ENCODE measurements around the gene LRCH1. TPM values are rescaled to one million over a fixed set of nuclear protein-coding genes. Genes with fewer than 3 reads are reported as not detected.

LRCH1 gene
- total RNA-seq, 1 experiment from 2014 or later = 11.8 TPM

DNA sequence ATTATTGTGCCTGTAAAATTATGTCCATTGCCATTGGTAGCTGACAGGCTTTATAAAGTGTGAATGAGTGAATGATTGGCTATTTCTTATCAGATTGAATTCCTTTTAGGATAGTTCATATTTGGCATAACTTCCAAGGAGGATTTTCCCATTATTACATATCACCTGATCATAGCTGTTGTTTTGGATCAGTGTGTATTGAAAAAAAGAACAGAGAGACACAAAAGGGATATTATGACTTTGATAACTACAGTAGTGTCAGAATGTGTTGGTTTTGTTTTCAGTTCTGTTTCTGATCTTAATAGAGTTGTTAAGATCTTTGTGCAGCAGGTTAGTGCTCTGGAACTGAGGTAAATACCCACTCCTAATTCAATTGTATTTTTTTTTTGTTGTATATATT, 103.8 kb downstream of the LRCH1 start (continued):
- TF ChIP-seq, protein P1, sequence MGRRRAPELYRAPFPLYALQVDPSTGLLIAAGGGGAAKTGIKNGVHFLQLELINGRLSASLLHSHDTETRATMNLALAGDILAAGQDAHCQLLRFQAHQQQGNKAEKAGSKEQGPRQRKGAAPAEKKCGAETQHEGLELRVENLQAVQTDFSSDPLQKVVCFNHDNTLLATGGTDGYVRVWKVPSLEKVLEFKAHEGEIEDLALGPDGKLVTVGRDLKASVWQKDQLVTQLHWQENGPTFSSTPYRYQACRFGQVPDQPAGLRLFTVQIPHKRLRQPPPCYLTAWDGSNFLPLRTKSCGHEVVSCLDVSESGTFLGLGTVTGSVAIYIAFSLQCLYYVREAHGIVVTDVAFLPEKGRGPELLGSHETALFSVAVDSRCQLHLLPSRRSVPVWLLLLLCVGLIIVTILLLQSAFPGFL (CRISPR knock-in tag; IDR thresholded peaks at IDR 0.05; ENCODE audit: borderline replicate concordance) = no peak

DNA sequence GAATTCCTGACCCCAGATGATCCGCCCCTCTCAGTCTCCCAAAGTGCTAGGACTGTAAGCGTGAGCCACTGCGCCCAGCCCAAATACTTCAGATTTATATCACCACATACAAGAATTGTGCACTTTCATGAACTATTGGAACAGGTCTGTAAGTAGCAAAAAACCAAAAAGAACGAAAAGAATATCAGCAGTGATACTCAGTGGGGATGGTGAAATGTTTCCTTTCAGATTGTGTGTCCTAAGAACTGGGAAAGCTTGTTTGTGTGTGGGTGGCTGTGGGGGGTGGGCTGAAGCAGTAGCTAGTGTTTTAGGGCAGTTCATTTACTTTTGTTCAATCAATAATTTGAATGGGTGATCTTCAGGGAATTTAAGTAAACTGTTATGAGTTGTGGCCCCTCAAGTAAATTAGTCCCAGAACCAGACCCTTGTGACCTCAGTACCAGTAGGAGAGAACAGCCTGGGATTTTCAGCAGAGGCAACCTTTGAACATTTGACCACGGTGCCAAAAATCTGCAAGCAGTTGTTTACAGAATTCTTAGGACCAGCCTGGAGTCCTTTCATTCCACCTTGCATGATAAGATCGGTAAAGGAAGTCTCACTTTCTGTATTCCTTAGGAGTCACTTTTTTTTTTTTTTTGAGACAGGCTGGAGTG, 106.6 kb downstream of the LRCH1 start:
- Mint-ChIP-seq H3K4me3 (no peak overlapping the region), H3K36me3 (no peaks in the 10 kb centered on the region), H3K9me3 (no peaks in the 10 kb centered on the region), H3K27me3 (ENCODE audit: low read depth) (no peaks in the 10 kb centered on the region), H3K4me1 (peaks cover 49% of the 10 kb centered on the region), H3K27ac (no peak overlapping the region)
- TF ChIP-seq FOXJ3 (CRISPR knock-in tag; IDR thresholded peaks at IDR 0.05; ENCODE audit: borderline replicate concordance) (no peak), CREB1 (CRISPR knock-in tag; IDR thresholded peaks at IDR 0.05) (no peak), ZNF671 (CRISPR knock-in tag; IDR thresholded peaks at IDR 0.05) (no peak), ATF1 (CRISPR knock-in tag; IDR thresholded peaks at IDR 0.05) (no peak), ZNF416 (CRISPR knock-in tag; IDR thresholded peaks at IDR 0.05) (no peak), CBFB (CRISPR knock-in tag; IDR thresholded peaks at IDR 0.05; ENCODE audit: low read depth) (no peak), ZNF121 (CRISPR knock-in tag; IDR thresholded peaks at IDR 0.05) (no peak), SOX15 (CRISPR knock-in tag; IDR thresholded peaks at IDR 0.05) (no peak), KAT7 (CRISPR knock-in tag; IDR thresholded peaks at IDR 0.05; ENCODE audit: borderline replicate concordance) (no peak)
- TF ChIP-seq, protein P2, sequence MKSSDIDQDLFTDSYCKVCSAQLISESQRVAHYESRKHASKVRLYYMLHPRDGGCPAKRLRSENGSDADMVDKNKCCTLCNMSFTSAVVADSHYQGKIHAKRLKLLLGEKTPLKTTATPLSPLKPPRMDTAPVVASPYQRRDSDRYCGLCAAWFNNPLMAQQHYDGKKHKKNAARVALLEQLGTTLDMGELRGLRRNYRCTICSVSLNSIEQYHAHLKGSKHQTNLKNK (CRISPR knock-in tag; IDR thresholded peaks at IDR 0.05) = no peak
- TF ChIP-seq, protein P3, sequence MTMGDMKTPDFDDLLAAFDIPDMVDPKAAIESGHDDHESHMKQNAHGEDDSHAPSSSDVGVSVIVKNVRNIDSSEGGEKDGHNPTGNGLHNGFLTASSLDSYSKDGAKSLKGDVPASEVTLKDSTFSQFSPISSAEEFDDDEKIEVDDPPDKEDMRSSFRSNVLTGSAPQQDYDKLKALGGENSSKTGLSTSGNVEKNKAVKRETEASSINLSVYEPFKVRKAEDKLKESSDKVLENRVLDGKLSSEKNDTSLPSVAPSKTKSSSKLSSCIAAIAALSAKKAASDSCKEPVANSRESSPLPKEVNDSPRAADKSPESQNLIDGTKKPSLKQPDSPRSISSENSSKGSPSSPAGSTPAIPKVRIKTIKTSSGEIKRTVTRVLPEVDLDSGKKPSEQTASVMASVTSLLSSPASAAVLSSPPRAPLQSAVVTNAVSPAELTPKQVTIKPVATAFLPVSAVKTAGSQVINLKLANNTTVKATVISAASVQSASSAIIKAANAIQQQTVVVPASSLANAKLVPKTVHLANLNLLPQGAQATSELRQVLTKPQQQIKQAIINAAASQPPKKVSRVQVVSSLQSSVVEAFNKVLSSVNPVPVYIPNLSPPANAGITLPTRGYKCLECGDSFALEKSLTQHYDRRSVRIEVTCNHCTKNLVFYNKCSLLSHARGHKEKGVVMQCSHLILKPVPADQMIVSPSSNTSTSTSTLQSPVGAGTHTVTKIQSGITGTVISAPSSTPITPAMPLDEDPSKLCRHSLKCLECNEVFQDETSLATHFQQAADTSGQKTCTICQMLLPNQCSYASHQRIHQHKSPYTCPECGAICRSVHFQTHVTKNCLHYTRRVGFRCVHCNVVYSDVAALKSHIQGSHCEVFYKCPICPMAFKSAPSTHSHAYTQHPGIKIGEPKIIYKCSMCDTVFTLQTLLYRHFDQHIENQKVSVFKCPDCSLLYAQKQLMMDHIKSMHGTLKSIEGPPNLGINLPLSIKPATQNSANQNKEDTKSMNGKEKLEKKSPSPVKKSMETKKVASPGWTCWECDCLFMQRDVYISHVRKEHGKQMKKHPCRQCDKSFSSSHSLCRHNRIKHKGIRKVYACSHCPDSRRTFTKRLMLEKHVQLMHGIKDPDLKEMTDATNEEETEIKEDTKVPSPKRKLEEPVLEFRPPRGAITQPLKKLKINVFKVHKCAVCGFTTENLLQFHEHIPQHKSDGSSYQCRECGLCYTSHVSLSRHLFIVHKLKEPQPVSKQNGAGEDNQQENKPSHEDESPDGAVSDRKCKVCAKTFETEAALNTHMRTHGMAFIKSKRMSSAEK (CRISPR knock-in tag; IDR thresholded peaks at IDR 0.05; ENCODE audit: borderline replicate concordance) = no peak
- TF ChIP-seq, protein P4, sequence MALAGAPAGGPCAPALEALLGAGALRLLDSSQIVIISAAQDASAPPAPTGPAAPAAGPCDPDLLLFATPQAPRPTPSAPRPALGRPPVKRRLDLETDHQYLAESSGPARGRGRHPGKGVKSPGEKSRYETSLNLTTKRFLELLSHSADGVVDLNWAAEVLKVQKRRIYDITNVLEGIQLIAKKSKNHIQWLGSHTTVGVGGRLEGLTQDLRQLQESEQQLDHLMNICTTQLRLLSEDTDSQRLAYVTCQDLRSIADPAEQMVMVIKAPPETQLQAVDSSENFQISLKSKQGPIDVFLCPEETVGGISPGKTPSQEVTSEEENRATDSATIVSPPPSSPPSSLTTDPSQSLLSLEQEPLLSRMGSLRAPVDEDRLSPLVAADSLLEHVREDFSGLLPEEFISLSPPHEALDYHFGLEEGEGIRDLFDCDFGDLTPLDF (CRISPR knock-in tag; IDR thresholded peaks at IDR 0.05) = no peak
- TF ChIP-seq, protein P5, sequence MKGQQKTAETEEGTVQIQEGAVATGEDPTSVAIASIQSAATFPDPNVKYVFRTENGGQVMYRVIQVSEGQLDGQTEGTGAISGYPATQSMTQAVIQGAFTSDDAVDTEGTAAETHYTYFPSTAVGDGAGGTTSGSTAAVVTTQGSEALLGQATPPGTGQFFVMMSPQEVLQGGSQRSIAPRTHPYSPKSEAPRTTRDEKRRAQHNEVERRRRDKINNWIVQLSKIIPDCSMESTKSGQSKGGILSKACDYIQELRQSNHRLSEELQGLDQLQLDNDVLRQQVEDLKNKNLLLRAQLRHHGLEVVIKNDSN (CRISPR knock-in tag; IDR thresholded peaks at IDR 0.05) = no peak
- CTCF ChIA-PET = no interaction called here
- ATAC-seq (no peak), DNase-seq (ENCODE audit: low spot score) (no peak)
- POLR2A ChIA-PET = no interaction called here

DNA sequence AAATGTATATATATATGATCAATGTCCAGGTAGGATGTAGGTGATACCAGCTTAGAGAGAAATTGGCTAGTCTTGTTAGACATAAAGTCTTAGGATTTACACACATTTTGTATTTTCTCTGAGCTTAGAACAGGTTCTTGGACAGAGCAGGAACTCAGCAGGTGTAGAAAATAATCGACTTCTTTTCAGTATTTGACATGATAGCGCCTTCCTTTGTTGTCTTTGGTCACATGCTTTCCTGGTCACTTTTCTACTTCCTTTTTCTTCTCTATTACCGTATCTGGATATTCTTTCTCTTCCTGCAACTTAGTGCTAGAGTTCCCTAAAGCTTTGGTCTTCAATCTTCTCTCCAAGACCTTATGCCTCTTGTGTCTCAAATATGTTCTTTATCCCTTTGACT, 107.4 kb downstream of the LRCH1 start:
- TF ChIP-seq, protein P6, sequence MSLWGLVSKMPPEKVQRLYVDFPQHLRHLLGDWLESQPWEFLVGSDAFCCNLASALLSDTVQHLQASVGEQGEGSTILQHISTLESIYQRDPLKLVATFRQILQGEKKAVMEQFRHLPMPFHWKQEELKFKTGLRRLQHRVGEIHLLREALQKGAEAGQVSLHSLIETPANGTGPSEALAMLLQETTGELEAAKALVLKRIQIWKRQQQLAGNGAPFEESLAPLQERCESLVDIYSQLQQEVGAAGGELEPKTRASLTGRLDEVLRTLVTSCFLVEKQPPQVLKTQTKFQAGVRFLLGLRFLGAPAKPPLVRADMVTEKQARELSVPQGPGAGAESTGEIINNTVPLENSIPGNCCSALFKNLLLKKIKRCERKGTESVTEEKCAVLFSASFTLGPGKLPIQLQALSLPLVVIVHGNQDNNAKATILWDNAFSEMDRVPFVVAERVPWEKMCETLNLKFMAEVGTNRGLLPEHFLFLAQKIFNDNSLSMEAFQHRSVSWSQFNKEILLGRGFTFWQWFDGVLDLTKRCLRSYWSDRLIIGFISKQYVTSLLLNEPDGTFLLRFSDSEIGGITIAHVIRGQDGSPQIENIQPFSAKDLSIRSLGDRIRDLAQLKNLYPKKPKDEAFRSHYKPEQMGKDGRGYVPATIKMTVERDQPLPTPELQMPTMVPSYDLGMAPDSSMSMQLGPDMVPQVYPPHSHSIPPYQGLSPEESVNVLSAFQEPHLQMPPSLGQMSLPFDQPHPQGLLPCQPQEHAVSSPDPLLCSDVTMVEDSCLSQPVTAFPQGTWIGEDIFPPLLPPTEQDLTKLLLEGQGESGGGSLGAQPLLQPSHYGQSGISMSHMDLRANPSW (CRISPR knock-in tag; conservative IDR thresholded peaks at IDR 0.05; ENCODE audit: low read depth) = no peak
- TF ChIP-seq, protein P7, sequence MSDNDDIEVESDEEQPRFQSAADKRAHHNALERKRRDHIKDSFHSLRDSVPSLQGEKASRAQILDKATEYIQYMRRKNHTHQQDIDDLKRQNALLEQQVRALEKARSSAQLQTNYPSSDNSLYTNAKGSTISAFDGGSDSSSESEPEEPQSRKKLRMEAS (CRISPR knock-in tag; IDR thresholded peaks at IDR 0.05) = no peak
- no peak for TF ChIP-seq OVOL2 (CRISPR knock-in tag; IDR thresholded peaks at IDR 0.05; ENCODE audit: borderline replicate concordance)
- no peak for TF ChIP-seq ATF1 (CRISPR knock-in tag; IDR thresholded peaks at IDR 0.05)
- H3K36me3 Mint-ChIP-seq = no peaks in the 10 kb centered on the region
- H3K4me3 Mint-ChIP-seq = no peak overlapping the region
- DNase-seq (ENCODE audit: low spot score) = no peak
- H3K9me3 Mint-ChIP-seq = no peaks in the 10 kb centered on the region
- no peaks in the 10 kb centered on the region for H3K27me3 Mint-ChIP-seq (ENCODE audit: low read depth)
- POLR2A ChIA-PET = no interaction called here
- no peak overlapping the region for H3K27ac Mint-ChIP-seq
- CTCF ChIA-PET = no interaction called here
- H3K4me1 Mint-ChIP-seq = peaks cover 52% of the 10 kb centered on the region
- no peak for ATAC-seq
